Fibroblast of lung (primary cell): ENCODE data around the gene HS3ST6. TPM values are rescaled to one million over a fixed set of nuclear protein-coding genes. Genes with fewer than 3 reads are reported as not detected.
"Not testable (repeated sequence)": the region's sequence is repeated elsewhere in the genome, so short reads cannot be mapped to it uniquely, and the experiment has no call there.

ENCODE experiments used
- DNase-seq, 2 donors: peaks; one replicate each; pipeline versions ENCODE4 v3.0.0 to v3.0.0-alpha.2; 2010; ENCODE audit warnings: low read depth in 2 of 2
- H2AFZ ChIP-seq: 2 replicates; pipeline ENCODE4 v1.5.1; 2012; ENCODE audit warnings: low read length, control low read depth, inconsistent platforms
- H3K27ac ChIP-seq: 2 replicates; pipeline ENCODE4 v1.5.1; 2011; ENCODE audit warnings: low read length, control low read depth; ENCODE audit not compliant: insufficient read depth
- H3K27me3 ChIP-seq: 2 replicates; pipeline ENCODE4 v1.5.1; 2011; ENCODE audit warnings: mild to moderate bottlenecking, low read length; ENCODE audit not compliant: control insufficient read depth, insufficient read depth
- H3K36me3 ChIP-seq: 2 replicates; pipeline ENCODE4 v1.5.1; 2011; ENCODE audit warnings: low read length; ENCODE audit not compliant: control insufficient read depth, insufficient read depth
- H3K4me1 ChIP-seq: 2 replicates; pipeline ENCODE4 v1.5.1; 2011; ENCODE audit warnings: low read length; ENCODE audit not compliant: control insufficient read depth, insufficient read depth; ENCODE audit errors: extremely low read depth
- H3K4me2 ChIP-seq: 2 replicates; pipeline ENCODE4 v1.5.1; 2011; ENCODE audit warnings: low read length, control low read depth; ENCODE audit not compliant: insufficient read depth; ENCODE audit errors: extremely low read depth
- H3K4me3 ChIP-seq, 4 experiments: fragments of 200-600 bp in 1 of 4; sonication (generic) in 1 of 4; replicated peaks in 1 of 4; 2 replicates each; pipeline ENCODE4 v1.5.1; 2011 to 2016; ENCODE audit warnings: low read length in 4 of 4, low read depth in 3 of 4, mild to moderate bottlenecking in 3 of 4, control low read depth in 2 of 4, inconsistent platforms in 1 of 4, mixed read lengths in 1 of 4; ENCODE audit not compliant: insufficient read depth in 1 of 4; ENCODE audit errors: control extremely low read depth in 1 of 4
- H3K79me2 ChIP-seq: 2 replicates; pipeline ENCODE4 v1.5.1; 2012; ENCODE audit warnings: mild to moderate bottlenecking, low read length, inconsistent platforms; ENCODE audit not compliant: control insufficient read depth, insufficient read depth
- H3K9ac ChIP-seq: 2 replicates; pipeline ENCODE4 v1.5.1; 2011; ENCODE audit warnings: mild to moderate bottlenecking, low read length, control low read depth; ENCODE audit not compliant: insufficient read depth
- H3K9me3 ChIP-seq: 2 replicates; pipeline ENCODE4 v1.5.1; 2012; ENCODE audit warnings: low read depth, low read length; ENCODE audit not compliant: control insufficient read depth, insufficient read depth
- H4K20me1 ChIP-seq: 2 replicates; pipeline ENCODE4 v1.5.1; 2011; ENCODE audit warnings: low read length; ENCODE audit not compliant: control insufficient read depth, insufficient read depth; ENCODE audit errors: extremely low read depth
- CTCF ChIP-seq, 2 donors: IDR thresholded peaks in 1 of 2; conservative IDR thresholded peaks in 1 of 2; 1 replicate in 1 of 2; 2 replicates in 1 of 2; pipeline ENCODE4 v1.5.1; 2011 to 2012; ENCODE audit warnings: low read length in 2 of 2, control low read depth in 1 of 2, inconsistent platforms in 1 of 2, low read depth in 1 of 2, mild to moderate bottlenecking in 1 of 2
- EZH2 ChIP-seq: IDR thresholded peaks from 2 replicates; pipeline ENCODE4 v1.5.1; 2012; ENCODE audit warnings: low read length, control low read depth, mild to moderate bottlenecking; ENCODE audit errors: missing control alignments
- polyA plus RNA-seq, 2 donors: library from polyadenylated mRNA; depleted of rRNA in 1 of 2; stranded (reverse) in 1 of 2; unstranded in 1 of 2; fragments of >200 nt; gene quantifications; 2 replicates each; pipeline ENCODE4 v1.2.1, GENCODE V29; 2011 to 2012; ENCODE audit warnings: missing spikeins in 1 of 2
- total RNA-seq: library from RNA; depleted of rRNA; stranded (reverse); fragments of >200 nt; gene quantifications from 2 replicates; pipeline ENCODE4 v1.2.1, GENCODE V29; 2014

The HS3ST6 gene
- total and polyA plus RNA-seq, 2 donors (not counting 1 experiment from before 2014, with no cell fraction given), result not detected

DNA sequence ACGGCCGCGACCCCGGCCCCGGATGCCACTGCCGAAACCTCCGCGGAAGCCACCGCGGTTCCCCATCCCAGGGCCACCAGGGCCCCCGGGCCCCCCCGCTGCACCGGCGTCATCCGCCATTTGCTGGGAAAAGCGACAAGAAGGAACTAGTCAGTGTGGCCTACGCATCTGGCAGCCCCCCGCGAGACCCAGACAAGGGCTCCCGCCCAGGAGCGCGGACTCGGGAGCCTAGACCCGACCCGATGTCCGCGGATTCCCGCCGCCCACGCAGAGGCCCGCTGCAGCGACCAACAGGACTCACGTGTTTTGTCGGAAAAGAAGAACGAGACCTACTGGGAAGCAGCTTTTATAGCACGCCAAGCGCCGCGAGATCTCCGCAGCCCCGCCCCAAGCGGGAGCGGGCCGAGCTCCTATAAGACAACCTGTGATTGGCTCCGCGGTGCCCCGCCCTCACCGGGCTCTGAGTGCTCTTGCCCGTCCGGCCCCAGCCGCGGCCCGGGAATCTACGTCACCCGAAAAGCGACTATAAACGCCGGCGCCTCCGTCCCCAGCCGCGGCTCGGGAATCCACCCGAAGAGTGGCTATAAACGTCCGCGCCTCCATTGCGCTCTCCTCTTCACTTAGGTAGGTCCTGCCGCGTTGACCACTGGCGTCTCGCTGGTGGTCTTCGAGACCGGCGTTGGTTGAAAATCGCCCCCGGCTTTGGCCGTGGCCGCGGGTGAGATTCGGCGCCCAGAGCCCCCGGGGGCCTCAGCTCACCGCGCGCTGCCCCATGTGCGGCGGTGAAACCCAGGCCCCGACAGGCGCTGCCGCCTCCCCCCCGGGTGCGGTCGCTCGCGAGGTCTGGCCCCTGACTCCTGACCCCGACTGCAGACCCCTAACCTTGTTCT lies 46.5 kb upstream of the HS3ST6 start, which contains the start of gene RPS2:
Gene RPS2 (minus strand): TSS at position 321 of the 890 bp plus-strand sequence. CDS start 201 bp downstream, at position 120.
- Histone ChIP-seq H3K4me2 (peak within 1 kb of the TSS; percentile 100), H3K27ac (peak within 1 kb of the TSS; percentile 96), H2AFZ (peak within 1 kb of the TSS; percentile 86), H4K20me1 (no peaks in the 10 kb centered on the region), H3K4me1 (peaks cover 9% of the 10 kb centered on the region), H3K9ac (peak within 1 kb of the TSS; percentile 98), H3K27me3 (no peaks in the 10 kb centered on the region), H3K4me3 (peak within 1 kb of the TSS; percentile 79 to 99 (median 88)), H3K9me3 (no peaks in the 10 kb centered on the region), H3K36me3 (peaks cover 26% of the 10 kb centered on the region), H3K79me2 (peaks cover 49% of the 10 kb centered on the region)
- DNase-seq, result peak; percentile 97 to 99
- TF ChIP-seq EZH2 (no peak), CTCF (conservative IDR thresholded peaks at IDR 0.05 in 1 of 2, IDR thresholded peaks at IDR 0.05 in 1 of 2; ENCODE audit: low read depth in 1 of 2, low read length in 2 of 2) (no peak)

GRCh38 chr16:1963806-1964505 lies 45.7 kb upstream of the HS3ST6 start:
- DNase-seq, result peak in 1 of 2 donors; percentile 34
- H3K4me2 ChIP-seq, result peak overlapping the region; percentile 90
- TF ChIP-seq CTCF (conservative IDR thresholded peaks at IDR 0.05 in 1 of 2, IDR thresholded peaks at IDR 0.05 in 1 of 2; ENCODE audit: low read depth in 1 of 2, low read length in 2 of 2), result no peak
- no peak for TF ChIP-seq EZH2
- peak overlapping the region; percentile 98 for H3K9ac ChIP-seq
- peak overlapping the region; percentile 79 to 99 (median 86) for H3K4me3 ChIP-seq
- H3K36me3 ChIP-seq, result peaks cover 26% of the 10 kb centered on the region
- peaks cover 52% of the 10 kb centered on the region for H3K79me2 ChIP-seq
- H2AFZ ChIP-seq, result no peak overlapping the region
- H3K27me3 ChIP-seq, result no peaks in the 10 kb centered on the region
- peak overlapping the region; percentile 96 for H3K27ac ChIP-seq
- H4K20me1 ChIP-seq, result no peaks in the 10 kb centered on the region
- H3K9me3 ChIP-seq, result no peaks in the 10 kb centered on the region
- H3K4me1 ChIP-seq, result peaks cover 9% of the 10 kb centered on the region

DNA sequence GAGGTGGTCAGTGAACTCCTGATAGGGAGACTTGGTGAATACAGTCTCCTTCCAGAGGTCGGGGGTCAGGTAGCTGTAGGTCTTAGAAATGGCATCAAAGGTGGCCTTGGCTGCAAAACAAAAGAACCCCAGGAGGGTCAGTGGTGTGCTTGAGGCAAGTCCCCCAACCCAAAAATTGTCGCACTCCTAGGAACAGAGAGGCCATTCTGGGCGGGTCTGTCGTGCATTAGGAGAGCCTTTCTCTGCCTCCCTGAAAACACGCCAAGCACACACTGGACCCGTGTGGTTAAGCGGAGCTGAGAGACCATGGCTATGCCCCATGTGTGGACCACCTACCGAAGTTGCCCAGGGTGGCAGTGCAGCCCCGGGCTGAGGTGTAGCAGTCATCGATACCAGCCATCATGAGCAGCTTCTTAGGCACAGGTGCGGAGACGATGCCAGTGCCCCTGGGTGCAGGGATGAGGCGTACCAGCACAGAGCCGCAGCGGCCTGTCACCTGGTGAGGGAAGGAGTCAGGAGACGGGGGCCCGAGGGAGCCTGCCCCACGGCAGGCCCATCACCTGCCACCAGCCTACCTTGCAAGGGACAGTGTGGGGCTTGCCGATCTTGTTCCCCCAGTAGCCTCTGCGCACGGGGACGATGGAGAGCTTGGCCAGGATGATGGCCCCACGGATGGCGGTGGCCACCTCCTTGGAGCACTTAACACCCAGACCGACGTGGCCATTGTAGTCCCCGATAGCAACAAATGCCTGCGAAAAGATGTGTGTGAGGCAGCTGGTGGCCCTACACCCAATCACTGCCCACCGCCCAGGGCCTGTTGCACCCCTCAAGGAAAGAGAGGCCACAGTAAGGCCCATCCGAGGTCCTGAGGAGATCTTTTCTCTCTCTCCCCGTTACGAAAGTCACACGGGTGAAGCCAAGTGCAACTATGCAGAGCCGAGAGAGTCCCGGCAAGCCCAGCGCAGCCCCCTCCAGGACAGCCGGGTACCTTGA lies 44.2 kb upstream of the HS3ST6 start:
- H4K20me1 ChIP-seq, H3K9me3 ChIP-seq, DNase-seq, H3K4me1 ChIP-seq, H3K9ac ChIP-seq, H3K27me3 ChIP-seq, H2AFZ ChIP-seq, H3K27ac ChIP-seq: not testable (repeated sequence)
- H3K4me2 ChIP-seq, result peak overlapping the region; percentile 85
- H3K4me3 ChIP-seq, result peak overlapping the region; percentile 79 to 99 (median 86)
- H3K36me3 ChIP-seq, result peaks cover 26% of the 10 kb centered on the region
- H3K79me2 ChIP-seq, result peaks cover 52% of the 10 kb centered on the region
